ENCODE results near the gene DELE1.

Gene DELE1

DNA sequence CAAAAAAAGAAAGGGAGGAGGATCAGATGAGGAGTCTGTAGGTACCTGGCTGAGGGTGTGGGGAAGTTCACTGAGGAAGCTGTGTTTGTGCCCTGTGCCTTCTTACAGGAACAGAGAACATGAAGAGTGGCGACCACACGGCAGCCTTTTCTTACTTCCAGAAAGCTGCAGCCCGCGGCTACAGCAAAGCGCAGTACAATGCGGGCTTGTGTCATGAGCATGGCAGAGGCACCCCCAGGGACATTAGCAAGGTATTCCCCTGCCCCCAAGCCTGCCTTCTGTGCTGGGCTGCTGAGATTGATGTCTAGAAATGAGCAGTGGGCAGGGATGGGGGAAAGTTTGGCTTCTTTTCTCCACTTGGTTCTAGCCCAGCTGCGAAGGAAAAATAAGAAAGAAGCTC lies 9.5 kb downstream of the DELE1 start:
- no peak for DNase-seq (ENCODE audit: extremely low read depth, insufficient read length)

DNA sequence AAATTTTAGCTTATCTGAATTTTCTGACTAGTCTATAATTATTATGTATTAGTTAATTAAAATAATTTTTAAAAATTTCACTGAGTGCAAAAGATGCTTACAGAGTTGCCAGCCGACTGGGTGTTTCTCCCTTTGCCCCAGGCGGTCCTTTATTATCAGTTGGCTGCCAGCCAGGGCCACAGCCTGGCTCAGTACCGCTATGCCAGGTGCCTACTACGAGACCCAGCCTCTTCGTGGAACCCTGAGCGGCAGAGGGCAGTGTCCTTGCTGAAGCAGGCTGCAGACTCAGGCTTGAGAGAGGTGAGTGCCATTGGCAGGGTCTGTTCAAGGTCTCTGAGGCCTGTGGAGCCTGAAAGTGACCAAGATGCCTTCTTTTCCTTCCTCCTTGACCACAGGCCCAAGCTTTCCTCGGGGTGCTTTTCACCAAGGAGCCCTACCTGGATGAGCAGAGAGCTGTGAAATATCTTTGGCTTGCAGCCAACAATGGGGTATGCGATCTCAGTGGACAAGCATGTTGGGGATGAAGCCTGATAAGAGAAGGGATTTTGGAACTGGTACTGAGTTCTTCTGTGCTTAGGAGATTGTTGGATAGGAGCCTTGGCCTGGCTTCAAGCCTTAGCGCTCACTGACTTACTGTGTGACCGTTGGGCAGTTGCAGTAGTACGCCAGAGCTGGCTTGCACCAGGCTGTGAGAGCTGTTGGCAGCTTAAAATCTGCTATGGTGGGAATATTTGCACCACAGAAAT lies 10.6 kb downstream of the DELE1 start:
- peaks cover 44% of the 10 kb centered on the region for H3K36me3 ChIP-seq (ENCODE audit: control insufficient read depth, insufficient read depth, low read length)

More for the DNA sequence above, 9.5 kb downstream of the DELE1 start:
- Histone ChIP-seq H3K27me3 (replicated peaks; ENCODE audit: control insufficient read depth, insufficient read depth, low read length) (no peaks in the 10 kb centered on the region), H3K4me3 (replicated peaks; ENCODE audit: low read depth, low read length) (no peak overlapping the region), H3K36me3 (ENCODE audit: control insufficient read depth, insufficient read depth, low read length) (peaks cover 42% of the 10 kb centered on the region)
- TF ChIP-seq, protein P1, sequence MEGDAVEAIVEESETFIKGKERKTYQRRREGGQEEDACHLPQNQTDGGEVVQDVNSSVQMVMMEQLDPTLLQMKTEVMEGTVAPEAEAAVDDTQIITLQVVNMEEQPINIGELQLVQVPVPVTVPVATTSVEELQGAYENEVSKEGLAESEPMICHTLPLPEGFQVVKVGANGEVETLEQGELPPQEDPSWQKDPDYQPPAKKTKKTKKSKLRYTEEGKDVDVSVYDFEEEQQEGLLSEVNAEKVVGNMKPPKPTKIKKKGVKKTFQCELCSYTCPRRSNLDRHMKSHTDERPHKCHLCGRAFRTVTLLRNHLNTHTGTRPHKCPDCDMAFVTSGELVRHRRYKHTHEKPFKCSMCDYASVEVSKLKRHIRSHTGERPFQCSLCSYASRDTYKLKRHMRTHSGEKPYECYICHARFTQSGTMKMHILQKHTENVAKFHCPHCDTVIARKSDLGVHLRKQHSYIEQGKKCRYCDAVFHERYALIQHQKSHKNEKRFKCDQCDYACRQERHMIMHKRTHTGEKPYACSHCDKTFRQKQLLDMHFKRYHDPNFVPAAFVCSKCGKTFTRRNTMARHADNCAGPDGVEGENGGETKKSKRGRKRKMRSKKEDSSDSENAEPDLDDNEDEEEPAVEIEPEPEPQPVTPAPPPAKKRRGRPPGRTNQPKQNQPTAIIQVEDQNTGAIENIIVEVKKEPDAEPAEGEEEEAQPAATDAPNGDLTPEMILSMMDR (IDR thresholded peaks at IDR 0.05; ENCODE audit: insufficient read depth, low read length, poor library complexity, severe bottlenecking) = no peak

DNA sequence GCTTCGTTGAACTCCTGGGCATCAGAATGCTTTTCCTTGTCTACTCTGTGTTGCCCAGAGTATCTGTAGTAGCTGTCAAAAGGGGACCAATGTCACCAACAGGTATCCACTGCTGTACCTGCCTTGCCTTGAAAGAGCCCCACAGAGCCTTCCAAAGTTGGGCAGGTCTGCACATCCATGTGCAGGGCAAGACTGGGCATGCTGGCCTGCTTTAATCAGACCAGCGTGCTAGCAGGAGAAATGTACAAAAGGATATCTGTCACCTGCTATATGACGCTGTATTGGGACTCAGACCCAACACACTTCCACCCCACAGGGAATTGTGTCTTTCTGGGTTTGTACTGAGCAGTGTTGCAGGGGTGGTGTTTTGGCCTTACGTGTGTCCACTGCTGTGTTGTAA lies 11.9 kb downstream of the DELE1 start:
- no peak for DNase-seq (ENCODE audit: extremely low read depth, insufficient read length)
- Histone ChIP-seq H3K27me3 (replicated peaks; ENCODE audit: control insufficient read depth, insufficient read depth, low read length) (no peaks in the 10 kb centered on the region), H3K36me3 (ENCODE audit: control insufficient read depth, insufficient read depth, low read length) (peaks cover 41% of the 10 kb centered on the region), H3K4me3 (replicated peaks; ENCODE audit: low read depth, low read length) (no peak overlapping the region)
- TF ChIP-seq, protein P1 (IDR thresholded peaks at IDR 0.05; ENCODE audit: insufficient read depth, low read length, poor library complexity, severe bottlenecking) = no peak

More for the DNA sequence above, 10.6 kb downstream of the DELE1 start:
- Histone ChIP-seq H3K4me3 (replicated peaks; ENCODE audit: low read depth, low read length) (no peak overlapping the region), H3K27me3 (replicated peaks; ENCODE audit: control insufficient read depth, insufficient read depth, low read length) (no peaks in the 10 kb centered on the region)
- TF ChIP-seq, protein P1 (IDR thresholded peaks at IDR 0.05; ENCODE audit: insufficient read depth, low read length, poor library complexity, severe bottlenecking) = no peak
- DNase-seq (ENCODE audit: extremely low read depth, insufficient read length) = no peak

DNA sequence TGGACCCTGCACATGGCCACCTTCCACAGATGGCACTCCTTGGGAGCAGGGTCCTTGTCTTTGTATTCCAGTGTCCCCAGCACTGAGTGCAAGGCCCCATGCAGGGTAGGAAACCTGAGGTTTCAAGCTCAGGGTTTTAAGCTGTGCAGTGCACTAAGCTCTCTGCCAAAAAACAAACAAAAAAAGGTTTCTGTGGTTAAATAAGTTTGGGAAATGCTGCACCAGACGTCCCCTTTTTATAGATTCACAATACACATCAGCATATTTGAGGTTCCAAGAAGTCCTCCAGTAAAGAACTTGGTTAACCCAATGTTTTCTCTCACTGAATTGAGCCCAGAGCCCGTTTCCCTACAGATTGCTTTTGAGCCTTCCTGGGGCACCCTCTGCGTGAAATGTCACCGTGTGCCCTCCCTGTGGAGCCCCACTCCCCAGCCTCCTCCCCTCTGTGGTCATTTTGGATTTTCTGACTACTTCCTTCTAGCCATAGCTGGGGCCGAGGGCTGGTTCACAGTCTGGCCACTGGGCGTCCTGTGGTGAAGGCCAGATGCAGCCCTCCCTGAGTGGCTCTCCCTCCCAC lies 17.1 kb downstream of the DELE1 start:
- H3K27me3 ChIP-seq (replicated peaks; ENCODE audit: control insufficient read depth, insufficient read depth, low read length) = no peaks in the 10 kb centered on the region
- peaks cover 15% of the 10 kb centered on the region for H3K36me3 ChIP-seq (ENCODE audit: control insufficient read depth, insufficient read depth, low read length)
- H3K4me3 ChIP-seq (replicated peaks; ENCODE audit: low read depth, low read length) = no peak overlapping the region
- DNase-seq (ENCODE audit: extremely low read depth, insufficient read length) = no peak
- TF ChIP-seq, protein P1 (IDR thresholded peaks at IDR 0.05; ENCODE audit: insufficient read depth, low read length, poor library complexity, severe bottlenecking) = no peak

- H3K4me3 ChIP-seq (replicated peaks; ENCODE audit: low read depth, low read length) = no peak overlapping the region
- TF ChIP-seq, protein P1 (IDR thresholded peaks at IDR 0.05; ENCODE audit: insufficient read depth, low read length, poor library complexity, severe bottlenecking) = no peak
- no peak for DNase-seq (ENCODE audit: extremely low read depth, insufficient read length)
- H3K36me3 ChIP-seq (ENCODE audit: control insufficient read depth, insufficient read depth, low read length) = peaks cover 15% of the 10 kb centered on the region
- H3K27me3 ChIP-seq (replicated peaks; ENCODE audit: control insufficient read depth, insufficient read depth, low read length) = no peaks in the 10 kb centered on the region
Measured at GRCh38 chr5:141941307-141941706, 17.6 kb downstream of the DELE1 start.

Measured in GM06990 (cell line).